ENCODE results near the gene CBX5.
"Not testable (repeated sequence)": the region's sequence is repeated elsewhere in the genome, so short reads cannot be mapped to it uniquely, and the experiment has no call there.

CBX5 gene

DNA sequence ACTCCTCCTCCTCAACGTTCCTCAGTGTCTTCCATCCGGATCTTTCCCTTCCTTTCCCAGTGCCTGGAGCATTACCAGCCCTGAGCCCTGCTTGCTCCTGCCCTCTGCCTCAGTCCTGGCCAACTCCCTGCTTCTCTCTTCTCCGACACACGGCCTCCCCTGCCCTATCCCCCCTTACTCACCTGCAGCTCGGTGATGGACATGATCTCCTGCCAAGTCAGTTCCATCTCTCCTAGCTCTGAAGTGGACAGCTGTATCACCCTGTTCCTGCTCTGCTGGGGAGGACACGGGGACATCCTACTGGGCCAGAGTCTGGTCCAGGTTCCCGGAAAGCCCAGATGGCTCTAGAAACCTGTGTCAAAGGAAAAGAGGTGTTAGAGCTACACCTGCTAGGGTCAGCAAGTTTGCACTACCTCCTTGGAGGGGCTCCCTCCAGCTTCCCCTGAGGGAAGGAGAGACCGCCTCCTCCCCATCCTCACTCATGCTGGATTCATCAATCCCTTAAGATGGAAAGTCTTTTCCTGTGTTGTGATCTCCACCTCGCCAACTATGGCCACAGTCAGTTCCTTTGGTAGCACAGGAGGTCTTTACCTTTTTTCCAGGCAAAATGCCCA, 15.1 kb upstream of the CBX5 start:
- peak in 2 of 58 donors; percentile 9 to 17 for DNase-seq

DNA sequence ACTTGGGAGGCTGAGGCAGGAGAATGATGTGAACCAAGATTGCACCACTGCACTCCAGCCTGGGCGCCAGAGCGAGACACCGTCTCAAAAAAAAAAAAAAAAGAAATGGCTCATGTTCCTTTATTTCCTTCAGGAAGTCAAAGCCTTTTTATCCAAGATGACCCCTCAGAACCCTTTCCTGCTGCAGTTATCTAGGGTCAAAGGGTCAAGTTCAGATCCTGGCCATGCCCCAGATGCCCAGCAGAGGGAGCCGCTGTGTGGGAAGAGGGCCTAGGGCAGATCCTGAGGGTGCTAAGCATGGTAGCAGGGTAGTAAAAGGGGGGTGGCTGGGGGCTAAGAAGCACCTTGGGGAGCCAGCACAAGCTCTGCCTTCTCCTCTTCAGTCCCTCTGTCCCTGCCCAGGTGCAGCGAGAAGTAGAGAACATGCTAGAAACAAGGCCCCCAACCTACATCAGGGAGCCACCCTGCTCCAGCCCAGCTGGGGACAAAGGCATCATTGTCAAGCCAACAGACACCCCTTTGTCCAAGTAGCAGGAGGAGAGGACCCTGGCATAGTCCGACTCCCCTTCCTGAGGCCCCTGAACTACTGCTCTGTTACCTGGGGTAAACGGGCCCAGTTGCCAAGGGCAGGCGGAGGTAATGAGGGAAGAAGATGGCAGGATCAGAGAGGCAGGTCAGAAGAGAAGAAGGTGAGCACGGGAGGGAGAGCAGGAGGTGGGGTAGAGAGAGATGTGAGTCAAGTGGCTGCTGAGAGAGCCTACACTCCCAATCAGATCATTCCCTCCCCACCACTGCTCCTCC, 14.4 kb upstream of the CBX5 start:
- peak in 44 of 58 donors; percentile 3 to 73 (median 43) for DNase-seq

GRCh38 chr12:54292931-54293241, 13.0 kb upstream of the CBX5 start:
- no peak for DNase-seq

GRCh38 chr12:54292083-54292930, 12.4 kb upstream of the CBX5 start:
- no peak for DNase-seq

DNA sequence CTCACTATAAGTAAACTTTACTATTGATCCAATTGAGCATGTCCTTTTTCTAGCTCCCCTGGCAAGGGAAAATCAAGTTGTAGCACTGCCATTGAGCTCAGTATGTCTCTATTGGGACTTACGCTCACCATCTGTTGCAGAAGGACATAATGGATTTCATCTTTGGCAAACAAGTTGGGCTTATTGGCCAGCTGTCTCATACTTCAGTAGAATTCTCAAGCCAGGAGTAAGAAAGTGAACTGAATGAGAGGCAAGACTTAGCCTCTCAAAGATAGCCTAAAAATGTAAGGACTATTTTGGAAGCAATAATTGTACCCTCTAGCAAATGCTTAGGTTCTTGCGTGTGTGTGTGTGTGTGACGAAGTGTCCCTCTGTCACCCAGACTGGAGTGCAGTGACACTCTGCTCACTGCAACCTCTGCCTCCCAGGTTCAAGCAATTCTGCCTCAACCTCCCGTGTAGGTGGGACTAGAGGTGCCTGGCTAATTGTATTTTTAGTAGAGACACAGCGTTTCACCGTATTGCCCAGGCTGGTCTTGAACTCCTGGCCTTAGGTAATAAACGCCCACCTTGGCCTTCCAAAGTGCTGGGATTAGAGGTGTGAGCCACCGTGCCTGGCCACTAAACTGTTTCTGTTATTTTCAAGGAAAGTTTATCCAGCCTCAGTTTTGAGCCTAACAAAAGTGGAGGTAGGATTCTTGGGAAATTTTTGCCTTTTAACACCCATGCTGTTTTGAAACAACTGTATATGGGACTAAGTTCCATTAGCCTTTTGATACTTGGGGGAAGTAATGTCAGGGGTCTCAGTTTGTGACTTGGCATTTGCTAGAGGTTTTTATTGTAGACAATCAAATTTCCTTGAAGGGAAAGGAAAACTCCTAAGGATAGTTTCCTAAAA, 7.6 kb upstream of the CBX5 start:
- DNase-seq = no peak

- no peak for DNase-seq
These were observed 6.4 kb upstream of the CBX5 start for GRCh38 chr12:54286042-54287030.

DNA sequence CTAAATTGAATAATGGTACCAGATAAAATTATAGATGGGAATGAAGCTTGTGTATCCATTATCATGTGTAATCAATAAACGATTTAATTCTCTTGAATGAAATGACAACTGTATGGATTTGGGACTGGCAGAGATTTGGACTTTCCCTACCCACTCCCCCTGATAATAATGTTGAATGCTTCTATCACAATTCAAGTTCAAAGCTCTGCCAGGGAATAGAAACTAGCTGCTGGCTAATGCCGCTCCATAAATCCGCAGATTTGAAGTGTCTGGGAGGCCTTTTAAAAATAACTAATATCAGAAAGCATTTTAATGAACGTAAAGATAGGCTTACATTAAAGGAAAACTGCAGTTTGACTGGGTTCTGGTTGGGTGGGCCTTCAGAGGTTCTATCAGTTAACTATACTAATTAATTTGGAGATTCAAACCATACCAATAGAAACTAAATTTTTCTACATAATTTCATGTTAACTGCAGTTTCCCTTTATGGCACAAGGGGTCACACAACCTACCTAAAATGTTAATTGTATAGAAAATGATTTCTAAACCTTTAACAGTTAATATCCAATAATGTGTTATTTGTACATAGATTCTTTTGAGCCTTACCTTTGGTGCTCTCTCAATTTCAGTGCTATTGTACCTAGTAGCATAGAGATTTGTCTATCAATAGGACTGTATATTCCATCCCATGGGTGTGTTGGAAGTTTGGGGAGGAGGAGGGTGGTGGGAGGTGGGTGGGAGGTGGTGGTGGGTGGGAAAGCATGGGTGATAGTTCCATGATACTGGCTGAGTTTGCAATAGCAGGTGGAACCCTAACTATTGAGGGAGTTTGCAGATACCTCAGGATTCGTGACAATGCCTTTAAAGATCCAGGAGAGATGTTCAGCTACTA, 5.5 kb upstream of the CBX5 start:
- DNase-seq = no peak

GRCh38 chr12:54284070-54284780, 4.3 kb upstream of the CBX5 start:
- DNase-seq = not testable (repeated sequence)

GRCh38 chr12:54282949-54283593, 3.1 kb upstream of the CBX5 start:
- DNase-seq = no peak

DNA sequence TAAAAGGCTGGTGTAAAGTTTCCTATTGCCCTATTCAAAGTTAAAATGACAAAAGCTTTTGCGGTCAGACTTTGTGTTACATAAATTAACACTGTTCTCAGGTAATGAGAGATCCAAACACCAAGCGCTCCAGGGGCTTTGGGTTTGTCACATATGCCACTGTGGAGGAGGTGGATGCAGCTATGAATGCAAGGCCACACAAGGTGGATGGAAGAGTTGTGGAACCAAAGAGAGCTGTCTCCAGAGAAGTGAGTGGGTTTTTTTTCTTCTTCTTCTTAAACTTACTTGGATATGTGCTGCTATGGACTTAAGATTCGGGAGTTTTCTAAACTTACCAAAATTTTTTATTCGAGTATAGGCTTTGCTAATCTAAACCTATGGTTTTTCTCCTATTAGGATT, 1.8 kb upstream of the CBX5 start:
- not testable (repeated sequence) for DNase-seq

- DNase-seq = not testable (repeated sequence)
These were observed 1.3 kb upstream of the CBX5 start for GRCh38 chr12:54281261-54281638.

GRCh38 chr12:54280468-54281260, 742 bp upstream of the CBX5 start, which contains the start of gene HNRNPA1:
HNRNPA1 (plus strand) TSS chr12:54280726; CDS start chr12:54280808, 82 bp downstream.
- DNase-seq = peak; percentile 66 to 100 (median 97)

DNA sequence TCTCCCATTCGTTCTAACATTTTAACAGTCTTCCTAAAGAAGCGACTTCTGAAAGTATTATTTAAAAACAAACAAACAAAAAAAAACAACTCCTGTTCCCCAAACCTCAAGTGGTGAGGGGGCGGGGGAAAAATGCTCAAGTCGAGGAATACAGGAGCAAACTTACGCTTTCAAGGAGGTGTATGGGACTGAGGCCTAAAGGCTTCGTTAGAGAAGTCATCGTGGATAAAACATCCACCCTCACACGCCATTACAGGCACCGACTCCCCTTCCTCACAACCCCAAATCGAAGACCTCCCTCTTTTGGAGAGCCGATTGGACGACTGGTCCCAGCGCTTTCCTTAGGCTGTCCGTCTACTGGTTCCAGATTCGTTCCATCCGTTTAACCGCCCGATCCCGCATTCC, 693 bp downstream of the CBX5 start:
- DNase-seq = no peak

DNA sequence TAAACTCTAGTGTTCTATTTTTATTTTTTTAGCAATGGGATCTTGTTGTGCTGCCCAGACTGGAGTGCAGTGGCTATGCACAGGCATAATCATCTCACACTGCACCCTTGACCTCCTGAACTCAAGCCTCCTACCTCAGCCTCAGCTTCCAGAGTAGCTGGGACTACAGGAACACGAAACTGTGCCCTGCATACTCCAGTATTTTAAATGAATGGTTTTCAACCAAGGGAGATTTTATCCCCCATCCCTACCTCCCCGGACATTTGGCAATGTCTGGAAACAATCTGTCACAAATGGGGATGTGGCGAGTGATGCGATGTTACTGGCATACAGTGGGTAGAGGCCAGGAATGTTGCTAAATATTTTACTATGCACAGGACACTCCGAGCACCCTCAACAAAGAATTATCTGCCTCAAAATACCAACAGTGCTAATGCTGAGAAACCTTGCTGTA, 2.1 kb downstream of the CBX5 start:
- no peak for DNase-seq

DNA sequence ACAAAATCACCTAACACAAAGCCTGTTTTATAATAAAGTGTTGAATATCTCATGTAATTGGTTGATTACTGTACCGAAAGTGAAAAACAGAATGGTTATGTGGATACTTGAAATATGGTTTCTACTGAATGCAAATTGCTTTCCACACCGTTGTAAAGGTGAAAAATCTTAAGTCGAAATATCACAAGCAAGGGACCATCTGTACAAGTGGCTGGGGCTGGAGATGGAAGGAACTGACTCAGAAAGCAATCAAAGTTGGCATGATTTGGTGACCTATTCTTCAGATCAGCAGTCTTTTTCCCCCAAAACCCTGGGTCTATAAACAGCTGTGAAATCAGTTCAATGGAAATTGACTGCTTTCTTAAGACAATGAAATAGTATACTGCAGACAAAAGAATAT, 3.6 kb downstream of the CBX5 start:
- no peak for DNase-seq

DNA sequence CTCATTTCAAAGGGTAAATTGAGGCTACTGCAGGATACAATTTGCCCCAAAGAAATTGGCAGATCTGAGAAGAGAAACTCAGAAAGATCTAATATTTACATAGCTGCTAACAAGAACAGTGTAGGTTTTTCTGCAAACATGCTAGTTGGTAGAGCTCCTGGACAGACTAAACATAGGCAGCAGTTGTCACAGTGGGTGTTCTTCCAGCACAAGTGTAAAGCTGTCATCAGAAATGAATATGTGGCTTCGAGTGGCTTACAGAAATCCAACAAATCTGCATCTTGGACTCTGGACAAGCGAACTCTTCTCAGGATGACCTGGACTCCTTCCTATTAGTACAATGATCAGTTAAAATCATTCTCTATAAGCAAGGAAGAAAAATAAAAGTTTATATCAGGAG, 5.9 kb downstream of the CBX5 start:
- peak in 5 of 58 donors; percentile 6 to 29 (median 9) for DNase-seq

DNA sequence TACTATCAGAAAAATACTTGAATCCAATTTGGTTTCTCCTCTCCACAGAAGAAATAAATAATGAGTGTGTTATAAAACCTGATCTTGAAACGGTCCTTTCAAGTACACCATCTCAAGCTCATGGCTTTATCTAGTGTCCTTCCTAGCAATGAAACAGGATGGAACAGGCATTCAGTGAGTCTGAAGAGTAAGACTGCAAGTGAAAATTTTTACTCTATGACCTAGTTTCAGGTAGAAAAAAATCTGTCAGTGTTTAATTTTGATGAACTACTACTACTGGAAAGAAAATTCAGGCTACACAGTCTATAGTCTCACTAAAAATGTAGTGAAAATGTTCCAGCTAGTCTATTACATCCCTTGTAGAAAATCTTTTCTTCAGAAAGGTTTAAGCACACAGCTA, 7.7 kb downstream of the CBX5 start:
- DNase-seq = no peak
